SU-DHL-6 (cell line): ENCODE data around the gene HELT.

Experiments
- CTCF ChIP-seq: fragments of 200-600 bp; sonication (generic); IDR thresholded peaks from one replicate; pipeline ENCODE4 v1.5.1; 2017; ENCODE audit warnings: antibody characterized with exemption, mild to moderate bottlenecking, low read length, moderate library complexity; ENCODE audit not compliant: insufficient read depth, poor library complexity, severe bottlenecking
- EZH2phosphoT487 ChIP-seq: fragments of 200-600 bp; sonication (generic), shearing (Covaris generic); conservative IDR thresholded peaks from 2 replicates; pipeline ENCODE4 v1.6.1; 2018; ENCODE audit warnings: mild to moderate bottlenecking, antibody characterized with exemption, low read length, moderate library complexity, mixed read lengths

- TF ChIP-seq CTCF (no peak), EZH2phosphoT487 (no peak)
Measured at GRCh38 chr4:184994623-184995010, 23.7 kb upstream of the HELT start.
